K562 (cell line): ENCODE measurements around the gene SOX12. TPM values are rescaled to one million over a fixed set of nuclear protein-coding genes. Genes with fewer than 3 reads are reported as not detected.

Experiments
- BMI1 ChIP-seq: fragments of 150-350 bp; IDR thresholded peaks from 2 replicates; pipeline ENCODE4 v1.6.1; 2014; ENCODE audit warnings: low read length
- COPS2 ChIP-seq: fragments of 450-650 bp; conservative IDR thresholded peaks from 2 replicates; pipeline ENCODE4 v1.6.1; 2016; ENCODE audit warnings: mild to moderate bottlenecking, moderate library complexity
- EZH2 ChIP-seq: IDR thresholded peaks from 2 replicates; pipeline ENCODE4 v1.6.1; 2012; ENCODE audit warnings: low read depth, mild to moderate bottlenecking, inconsistent platforms, low read length, borderline replicate concordance
- GATAD2A ChIP-seq: fragments of 450-650 bp; IDR thresholded peaks from 2 replicates; pipeline ENCODE4 v1.6.1; 2017
- GTF2A2 ChIP-seq: IDR thresholded peaks from 2 replicates; pipeline ENCODE4 v1.6.1; 2016; ENCODE audit warnings: mild to moderate bottlenecking, missing genetic modification characterization, missing compliant biosample characterization
- HDAC3 ChIP-seq: fragments of 450-650 bp; IDR thresholded peaks from 2 replicates; pipeline ENCODE4 v1.6.1; 2018; ENCODE audit warnings: borderline replicate concordance, mild to moderate bottlenecking, moderate library complexity; ENCODE audit not compliant: partially characterized antibody
- MLX ChIP-seq, 2 experiments: fragments of 450-650 bp in 1 of 2; sonication (generic) in 1 of 2; formaldehyde crosslinking; conservative IDR thresholded peaks; 2 replicates each; pipeline versions ENCODE4 v1.4.0 to v1.8.1; 2020 to 2022; ENCODE audit warnings: mild to moderate bottlenecking in 1 of 2, missing genetic modification reagents in 1 of 2
- MYC ChIP-seq, 2 experiments: fragments of 250-450 bp in 1 of 2; sonication (Bioruptor Pico) in 1 of 2; IDR thresholded peaks; 2 replicates each; pipeline versions ENCODE4 v1.5.1 to v1.6.1; 2012 to 2021; ENCODE audit warnings: low read depth in 2 of 2, borderline replicate concordance in 1 of 2, improper control_type of control experiment in 1 of 2, low read length in 1 of 2, mild to moderate bottlenecking in 1 of 2, moderate library complexity in 1 of 2
- NFE2L1 ChIP-seq: fragments of 450-650 bp; IDR thresholded peaks from 2 replicates; pipeline ENCODE4 v1.6.1; 2016; ENCODE audit warnings: missing genetic modification characterization, low read depth, mild to moderate bottlenecking, missing compliant biosample characterization, moderate library complexity, borderline replicate concordance
- PCBP2 ChIP-seq: fragments of 200-400 bp; formaldehyde crosslinking; IDR thresholded peaks from 2 replicates; pipeline ENCODE4 v1.6.1; 2018; ENCODE audit warnings: low read length, low read depth, mild to moderate bottlenecking, moderate library complexity; ENCODE audit not compliant: poor library complexity, severe bottlenecking
- POLR2A ChIP-seq: fragments of 450-650 bp; conservative IDR thresholded peaks from 2 replicates; pipeline ENCODE4 v1.6.1; 2016
- PTTG1 ChIP-seq: fragments of 450-650 bp; IDR thresholded peaks from 2 replicates; pipeline ENCODE4 v1.6.1; 2016; ENCODE audit warnings: low read depth, mild to moderate bottlenecking, missing genetic modification characterization, missing compliant biosample characterization
- RAD21 ChIP-seq, 2 experiments: fragments of 250-450 bp in 1 of 2; fragments of 450-650 bp in 1 of 2; sonication (Bioruptor Pico) in 1 of 2; formaldehyde crosslinking in 1 of 2; IDR thresholded peaks in 1 of 2; conservative IDR thresholded peaks in 1 of 2; 2 replicates each; pipeline versions ENCODE4 v1.4.0 to v1.8.0; 2020 to 2022; ENCODE audit warnings: mild to moderate bottlenecking in 2 of 2, moderate library complexity in 1 of 2
- SRSF9 ChIP-seq: fragments of 200-400 bp; formaldehyde crosslinking; IDR thresholded peaks from 2 replicates; pipeline ENCODE4 v1.6.1; 2017; ENCODE audit warnings: low read depth, low read length, borderline replicate concordance
- TEAD4 ChIP-seq, 2 experiments: sonication (generic) in 1 of 2; formaldehyde crosslinking in 1 of 2; IDR thresholded peaks; 2 replicates each; pipeline versions ENCODE4 v1.6.1 to v1.8.0; 2012 to 2022; ENCODE audit warnings: borderline replicate concordance in 1 of 2, inconsistent platforms in 1 of 2, low read length in 1 of 2, mild to moderate bottlenecking in 1 of 2, missing genetic modification reagents in 1 of 2
- TOE1 ChIP-seq, 2 experiments: fragments of 450-650 bp in 1 of 2; sonication (generic) in 1 of 2; formaldehyde crosslinking in 1 of 2; IDR thresholded peaks; 2 replicates each; pipeline versions ENCODE4 v1.7.1 to v1.8.0; 2016 to 2022; ENCODE audit warnings: borderline replicate concordance in 2 of 2, mild to moderate bottlenecking in 2 of 2, antibody characterized with exemption in 1 of 2, inconsistent platforms in 1 of 2, low read depth in 1 of 2, missing genetic modification reagents in 1 of 2, moderate library complexity in 1 of 2
- ZNF699 ChIP-seq: fragments of 250-450 bp; sonication (Bioruptor Pico); IDR thresholded peaks from 2 replicates; pipeline ENCODE4 v1.8.0; 2021; ENCODE audit warnings: mild to moderate bottlenecking, moderate library complexity; ENCODE audit not compliant: insufficient replicate concordance
- polyA plus RNA-seq, 8 experiments: library from polyadenylated mRNA; depleted of rRNA in 4 of 8; stranded (reverse) in 5 of 8; unstranded in 3 of 8; fragments of >200 nt; fragmentation: Nextera tagmentation in 2 of 8; fragmentation: Illumina TruSeq in 1 of 8; extraction: Ambion mirVana in 2 of 8; extraction: Trizol in 1 of 8; gene quantifications; 2 replicates each; pipeline versions ENCODE4 v1.2.1 to v1.2.3, GENCODE V29; 2011 to 2014; ENCODE audit warnings: inconsistent platforms in 1 of 8, missing spikeins in 1 of 8
- total RNA-seq, 7 experiments: library from RNA; depleted of rRNA in 6 of 7; stranded (reverse); fragments of >200 nt in 6 of 7; fragmentation: Illumina TruSeq in 2 of 7; extraction: Trizol in 2 of 7; gene quantifications; 2 replicates each; pipeline versions ENCODE4 v1.2.1 to v1.2.3, GENCODE V29; 2011 to 2021; ENCODE audit warnings: low replicate concordance in 1 of 7
- TF ChIP-seq, protein P1 (sequence below): sonication (generic); formaldehyde crosslinking; IDR thresholded peaks from 2 replicates; pipeline ENCODE4 v1.8.0; 2023; ENCODE audit warnings: mild to moderate bottlenecking, missing genetic modification reagents
- TF ChIP-seq, protein P2 (sequence below): fragments of 450-650 bp; IDR thresholded peaks from 2 replicates; pipeline ENCODE4 v1.6.1; 2014; ENCODE audit warnings: low read depth, mild to moderate bottlenecking, moderate library complexity, borderline replicate concordance

The SOX12 gene
- total and polyA plus RNA-seq, 9 of the 15 experiments (the other 6 are each of a cell fraction or from before 2014, with no cell fraction given), result 0.42 to 26.3 (median 2.6) TPM

- TF ChIP-seq PCBP2, result no peak
- no peak for TF ChIP-seq GATAD2A
- no peak for TF ChIP-seq COPS2
- TF ChIP-seq SRSF9, result no peak
- TF ChIP-seq EZH2, result no peak
- TF ChIP-seq, protein P1, sequence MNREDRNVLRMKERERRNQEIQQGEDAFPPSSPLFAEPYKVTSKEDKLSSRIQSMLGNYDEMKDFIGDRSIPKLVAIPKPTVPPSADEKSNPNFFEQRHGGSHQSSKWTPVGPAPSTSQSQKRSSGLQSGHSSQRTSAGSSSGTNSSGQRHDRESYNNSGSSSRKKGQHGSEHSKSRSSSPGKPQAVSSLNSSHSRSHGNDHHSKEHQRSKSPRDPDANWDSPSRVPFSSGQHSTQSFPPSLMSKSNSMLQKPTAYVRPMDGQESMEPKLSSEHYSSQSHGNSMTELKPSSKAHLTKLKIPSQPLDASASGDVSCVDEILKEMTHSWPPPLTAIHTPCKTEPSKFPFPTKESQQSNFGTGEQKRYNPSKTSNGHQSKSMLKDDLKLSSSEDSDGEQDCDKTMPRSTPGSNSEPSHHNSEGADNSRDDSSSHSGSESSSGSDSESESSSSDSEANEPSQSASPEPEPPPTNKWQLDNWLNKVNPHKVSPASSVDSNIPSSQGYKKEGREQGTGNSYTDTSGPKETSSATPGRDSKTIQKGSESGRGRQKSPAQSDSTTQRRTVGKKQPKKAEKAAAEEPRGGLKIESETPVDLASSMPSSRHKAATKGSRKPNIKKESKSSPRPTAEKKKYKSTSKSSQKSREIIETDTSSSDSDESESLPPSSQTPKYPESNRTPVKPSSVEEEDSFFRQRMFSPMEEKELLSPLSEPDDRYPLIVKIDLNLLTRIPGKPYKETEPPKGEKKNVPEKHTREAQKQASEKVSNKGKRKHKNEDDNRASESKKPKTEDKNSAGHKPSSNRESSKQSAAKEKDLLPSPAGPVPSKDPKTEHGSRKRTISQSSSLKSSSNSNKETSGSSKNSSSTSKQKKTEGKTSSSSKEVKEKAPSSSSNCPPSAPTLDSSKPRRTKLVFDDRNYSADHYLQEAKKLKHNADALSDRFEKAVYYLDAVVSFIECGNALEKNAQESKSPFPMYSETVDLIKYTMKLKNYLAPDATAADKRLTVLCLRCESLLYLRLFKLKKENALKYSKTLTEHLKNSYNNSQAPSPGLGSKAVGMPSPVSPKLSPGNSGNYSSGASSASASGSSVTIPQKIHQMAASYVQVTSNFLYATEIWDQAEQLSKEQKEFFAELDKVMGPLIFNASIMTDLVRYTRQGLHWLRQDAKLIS (CRISPR knock-in tag), result 0 out of 2 replicates have a peak, but pooled peaks have one; percentile 60
- no peak for TF ChIP-seq RAD21 (CRISPR knock-in tag; conservative IDR thresholded peaks at IDR 0.05 in 1 of 2, IDR thresholded peaks at IDR 0.05 in 1 of 2)
- no peak for TF ChIP-seq ZNF699
- TF ChIP-seq BMI1, result peak; percentile 78
- TF ChIP-seq, protein P2, sequence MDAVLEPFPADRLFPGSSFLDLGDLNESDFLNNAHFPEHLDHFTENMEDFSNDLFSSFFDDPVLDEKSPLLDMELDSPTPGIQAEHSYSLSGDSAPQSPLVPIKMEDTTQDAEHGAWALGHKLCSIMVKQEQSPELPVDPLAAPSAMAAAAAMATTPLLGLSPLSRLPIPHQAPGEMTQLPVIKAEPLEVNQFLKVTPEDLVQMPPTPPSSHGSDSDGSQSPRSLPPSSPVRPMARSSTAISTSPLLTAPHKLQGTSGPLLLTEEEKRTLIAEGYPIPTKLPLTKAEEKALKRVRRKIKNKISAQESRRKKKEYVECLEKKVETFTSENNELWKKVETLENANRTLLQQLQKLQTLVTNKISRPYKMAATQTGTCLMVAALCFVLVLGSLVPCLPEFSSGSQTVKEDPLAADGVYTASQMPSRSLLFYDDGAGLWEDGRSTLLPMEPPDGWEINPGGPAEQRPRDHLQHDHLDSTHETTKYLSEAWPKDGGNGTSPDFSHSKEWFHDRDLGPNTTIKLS, result no peak
- TF ChIP-seq HDAC3, result no peak
- TF ChIP-seq TOE1 (IDR thresholded peaks at IDR 0.05; ENCODE audit: borderline replicate concordance), result peak; percentile 35; the same call in 1 of the 2 replicates
- no peak for TF ChIP-seq TOE1 (CRISPR knock-in tag; IDR thresholded peaks at IDR 0.05; ENCODE audit: borderline replicate concordance, low read depth)
- no peak for TF ChIP-seq PTTG1 (tag)
- no peak for TF ChIP-seq MLX (CRISPR knock-in tag; conservative IDR thresholded peaks at IDR 0.05)
- TF ChIP-seq GTF2A2 (tag), result no peak
- TF ChIP-seq NFE2L1, result no peak
- TF ChIP-seq MYC (IDR thresholded peaks at IDR 0.05; ENCODE audit: low read depth, low read length), result 0 out of 2 replicates have a peak, but pooled peaks have one; percentile 6
- TF ChIP-seq MYC (CRISPR knock-in tag; IDR thresholded peaks at IDR 0.05; ENCODE audit: borderline replicate concordance, low read depth), result no peak
- TF ChIP-seq TEAD4 (IDR thresholded peaks at IDR 0.05; ENCODE audit: low read length), result no peak
- no peak for TF ChIP-seq TEAD4 (CRISPR knock-in tag; IDR thresholded peaks at IDR 0.05; ENCODE audit: borderline replicate concordance)
- TF ChIP-seq POLR2A, result peak; percentile 64
Observed at GRCh38 chr20:290084-290831, 35.1 kb upstream of the SOX12 start, which contains the start of gene C20orf96 (continued).
